SK-N-MC (cell line): ENCODE data around the gene SULT1C2.

ENCODE experiments used
- DNase-seq: peaks from one replicate; pipeline ENCODE4 v3.0.0-alpha.2; 2011; ENCODE audit warnings: low read depth, low spot score
- H3K27ac ChIP-seq: fragments of 200-600 bp; sonication (generic); 2 replicates; pipeline ENCODE4 v1.5.1; 2016; ENCODE audit warnings: mixed run types
- H3K36me3 ChIP-seq: fragments of 200-600 bp; sonication (generic); 2 replicates; pipeline ENCODE4 v1.6.1; 2017; ENCODE audit warnings: antibody characterized with exemption, low read length, mixed read lengths; ENCODE audit not compliant: insufficient read depth
- H3K4me3 ChIP-seq: fragments of 200-600 bp; sonication (generic); 2 replicates; pipeline ENCODE4 v1.5.1; 2016
- H3K9ac ChIP-seq: fragments of 200-600 bp; sonication (generic); 2 replicates; pipeline ENCODE4 v1.8.0; 2017; ENCODE audit warnings: mixed run types, mixed read lengths; ENCODE audit not compliant: insufficient read length
- H3K9me3 ChIP-seq: fragments of 200-600 bp; sonication (generic); 2 replicates; pipeline ENCODE4 v1.6.1; 2017; ENCODE audit warnings: low read depth, mild to moderate bottlenecking, antibody characterized with exemption, low read length, moderate library complexity, mixed read lengths
- EZH2 ChIP-seq: fragments of 200-600 bp; sonication (generic); IDR thresholded peaks from one replicate; pipeline ENCODE4 v1.6.1; 2017; ENCODE audit warnings: antibody characterized with exemption
- FOXP2 ChIP-seq: optimal IDR thresholded peaks from 2 replicates; pipeline ENCODE3; 2011; ENCODE audit warnings: mild to moderate bottlenecking, moderate library complexity; ENCODE audit not compliant: insufficient read depth; ENCODE audit errors: extremely low read length, control extremely low read depth
- POLR2AphosphoS5 ChIP-seq: IDR thresholded peaks from 2 replicates; pipeline ENCODE4 v1.6.1; 2012; ENCODE audit warnings: mild to moderate bottlenecking, low read depth, low read length, borderline replicate concordance

Gene SULT1C2

DNA sequence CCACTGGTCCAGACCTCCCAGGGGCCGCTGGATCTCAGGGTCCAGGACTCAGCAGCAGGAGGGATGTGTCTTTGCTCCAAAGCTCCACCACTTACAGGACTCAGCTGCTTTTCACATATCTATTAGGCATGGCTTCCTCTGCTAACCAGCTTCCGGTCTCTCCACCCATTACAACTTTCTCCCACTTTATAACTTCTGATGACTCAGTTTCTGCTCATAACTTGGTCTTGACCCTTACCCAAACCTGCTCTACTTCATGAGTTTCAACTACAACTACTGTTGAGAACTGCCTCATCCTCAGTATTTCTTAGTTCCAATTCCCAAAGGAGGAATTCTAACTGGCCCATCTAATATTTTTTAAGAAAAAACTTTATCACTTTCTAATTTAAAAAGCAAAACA is 17.2 kb downstream of the SULT1C2 start:
- Histone ChIP-seq H3K27ac (no peak overlapping the region), H3K4me3 (no peak overlapping the region), H3K36me3 (no peaks in the 10 kb centered on the region), H3K9ac (no peak overlapping the region), H3K9me3 (no peaks in the 10 kb centered on the region)
- no peak for TF ChIP-seq POLR2AphosphoS5
- no peak for TF ChIP-seq FOXP2
- TF ChIP-seq EZH2: no peak
- no peak for DNase-seq

DNA sequence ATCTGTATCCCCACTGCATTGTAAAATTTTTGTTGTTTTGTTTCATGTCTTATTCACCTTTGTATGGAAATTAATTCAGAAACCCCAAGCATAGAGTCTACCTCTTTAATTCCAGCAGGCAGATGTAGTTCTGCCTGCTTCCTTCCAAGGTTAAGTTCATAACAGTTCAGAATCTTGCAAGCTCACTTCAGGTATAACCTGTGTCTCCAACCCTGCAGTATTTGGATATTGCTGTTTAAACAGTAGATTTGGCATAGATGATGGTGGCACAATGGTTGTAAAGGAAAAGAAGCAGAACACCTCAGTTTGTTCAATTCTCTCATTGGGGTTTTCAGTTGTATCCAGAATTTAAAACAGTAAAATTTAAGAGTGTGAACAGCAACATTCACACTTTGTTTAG is 21.2 kb downstream of the SULT1C2 start:
- no peak overlapping the region for H3K4me3 ChIP-seq
- DNase-seq: no peak
- no peak for TF ChIP-seq POLR2AphosphoS5
- no peak for TF ChIP-seq EZH2
- no peak for TF ChIP-seq FOXP2
- no peaks in the 10 kb centered on the region for H3K36me3 ChIP-seq
- H3K9ac ChIP-seq: no peak overlapping the region
- no peaks in the 10 kb centered on the region for H3K9me3 ChIP-seq
- no peak overlapping the region for H3K27ac ChIP-seq

DNA sequence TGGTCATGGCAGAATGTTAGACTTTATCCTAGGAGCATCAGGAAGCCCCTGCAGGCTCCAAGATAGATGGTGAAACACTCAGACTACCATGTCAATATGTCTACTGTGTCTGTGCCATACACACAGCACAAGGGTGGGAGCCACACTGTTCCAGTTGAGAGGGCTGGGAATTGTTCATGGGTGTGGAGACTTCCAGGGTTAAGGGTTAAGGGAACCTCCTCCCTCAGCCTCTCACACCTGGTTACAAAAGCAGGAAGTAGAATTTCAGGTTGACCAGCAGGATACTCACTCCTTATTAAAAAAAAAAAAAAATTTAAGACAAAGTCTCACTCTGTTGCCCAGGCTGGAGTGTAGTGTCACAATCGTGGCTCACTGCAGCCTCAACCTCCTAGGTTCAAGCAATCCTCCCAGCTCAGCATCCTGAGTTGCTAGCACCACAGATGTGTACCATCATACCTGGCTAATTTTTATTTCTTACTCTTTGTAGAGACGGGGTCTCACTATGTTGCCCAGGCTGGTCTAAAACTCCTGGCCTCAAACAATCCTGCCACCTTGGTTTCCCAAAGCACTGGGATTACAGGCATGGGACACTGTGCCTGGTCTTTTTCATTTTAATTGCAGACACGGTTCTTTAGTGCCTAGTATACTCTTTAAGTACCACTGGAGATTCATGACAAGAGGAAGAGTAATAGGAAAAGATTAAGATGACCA is 26.0 kb downstream of the SULT1C2 start:
- DNase-seq: no peak
- H3K4me3 ChIP-seq: no peak overlapping the region
- no peak for TF ChIP-seq FOXP2
- no peak for TF ChIP-seq EZH2
- no peak for TF ChIP-seq POLR2AphosphoS5
- no peaks in the 10 kb centered on the region for H3K36me3 ChIP-seq
- H3K9me3 ChIP-seq: no peaks in the 10 kb centered on the region
- no peak overlapping the region for H3K9ac ChIP-seq
- H3K27ac ChIP-seq: no peak overlapping the region

DNA sequence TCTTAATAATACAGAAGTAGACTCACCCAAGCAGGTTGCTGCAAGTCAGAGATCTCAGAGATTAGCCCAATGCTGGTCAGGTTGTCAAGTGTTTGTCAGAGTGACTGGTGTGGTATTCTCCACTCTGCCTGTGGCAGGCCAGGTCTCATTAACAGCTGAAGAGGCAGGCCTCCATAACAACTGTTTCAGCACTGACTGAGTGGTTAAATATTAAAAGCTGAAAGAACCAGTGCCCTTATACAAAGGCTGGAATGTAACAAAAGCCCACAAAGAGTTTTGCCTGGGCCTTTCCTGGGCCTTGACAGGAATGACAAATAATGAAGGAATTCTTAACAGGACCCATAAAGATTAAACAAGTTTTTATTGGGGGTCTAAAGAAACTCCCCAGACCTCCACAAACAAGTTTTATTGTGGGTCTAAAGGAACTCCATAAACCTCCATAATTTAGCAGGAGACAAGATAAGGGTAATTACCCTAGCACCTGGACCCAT is 26.8 kb downstream of the SULT1C2 start:
- no peaks in the 10 kb centered on the region for H3K36me3 ChIP-seq
- TF ChIP-seq POLR2AphosphoS5: no peak
- TF ChIP-seq FOXP2: no peak
- no peak for TF ChIP-seq EZH2
- DNase-seq: no peak
- no peak overlapping the region for H3K27ac ChIP-seq
- H3K9ac ChIP-seq: no peak overlapping the region
- H3K9me3 ChIP-seq: no peaks in the 10 kb centered on the region
- H3K4me3 ChIP-seq: no peak overlapping the region

DNA sequence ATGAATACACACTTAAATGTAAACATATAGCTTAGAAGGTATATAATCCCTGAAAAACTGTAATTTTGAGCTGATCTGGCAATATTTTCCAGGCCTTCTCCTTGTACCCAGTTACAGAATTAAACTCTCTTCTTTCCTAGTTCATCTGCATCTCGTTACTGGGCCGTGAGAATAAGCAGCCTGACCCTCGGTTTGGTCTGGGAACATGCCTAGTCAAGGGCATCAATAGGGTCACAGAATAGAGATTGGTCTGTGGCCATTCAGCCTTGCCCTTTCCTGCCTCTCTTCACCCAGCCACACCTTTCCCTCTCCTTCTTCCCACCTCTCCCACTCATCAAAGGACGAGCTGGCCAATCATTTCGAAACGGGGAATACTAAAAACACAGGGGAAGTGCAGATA is 27.3 kb downstream of the SULT1C2 start:
- DNase-seq: no peak
- TF ChIP-seq POLR2AphosphoS5 (no peak), EZH2 (no peak), FOXP2 (no peak)
- H3K36me3 ChIP-seq: no peaks in the 10 kb centered on the region
- H3K9ac ChIP-seq: no peak overlapping the region
- H3K27ac ChIP-seq: no peak overlapping the region
- H3K4me3 ChIP-seq: no peak overlapping the region
- no peaks in the 10 kb centered on the region for H3K9me3 ChIP-seq

DNA sequence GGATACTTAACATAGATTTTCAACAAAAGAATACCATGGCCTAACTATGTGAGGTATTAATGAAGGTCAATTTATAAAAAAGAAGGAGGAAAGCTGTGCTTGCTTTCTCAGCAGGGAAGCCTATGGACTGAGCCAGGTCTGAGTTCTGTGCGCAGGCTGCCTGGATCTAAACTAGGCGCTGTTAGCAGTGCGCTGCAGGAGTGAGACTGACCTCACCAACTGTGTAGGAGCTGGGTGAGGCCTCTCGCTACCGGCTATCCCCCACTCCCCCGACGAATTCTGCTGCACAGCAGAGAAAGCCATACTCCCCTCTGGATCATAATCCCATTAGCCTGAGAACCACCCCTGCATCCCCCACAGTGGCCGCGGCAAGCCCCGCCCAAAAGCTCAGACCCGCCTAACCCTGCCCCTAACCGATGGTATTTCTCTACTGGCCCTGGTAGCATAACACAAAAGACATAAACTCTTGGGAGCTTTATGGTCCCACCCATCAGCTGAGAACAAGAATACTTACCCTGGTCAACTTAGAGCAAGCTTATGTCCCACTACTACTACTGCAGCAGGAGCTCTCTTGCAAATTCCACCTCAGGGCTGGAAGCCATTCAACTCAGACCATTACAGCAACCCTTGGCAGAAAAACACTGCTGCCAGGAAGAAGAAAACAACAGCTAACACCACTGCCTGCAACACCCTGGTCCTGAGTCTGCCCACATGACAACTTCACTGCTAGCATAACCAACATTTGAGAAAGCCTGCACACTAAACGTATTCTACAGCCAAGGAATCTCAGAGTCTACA is 28.0 kb downstream of the SULT1C2 start:
- Histone ChIP-seq H3K4me3 (no peak overlapping the region), H3K36me3 (no peaks in the 10 kb centered on the region), H3K27ac (no peak overlapping the region), H3K9me3 (no peaks in the 10 kb centered on the region), H3K9ac (no peak overlapping the region)
- no peak for DNase-seq
- TF ChIP-seq POLR2AphosphoS5: no peak
- TF ChIP-seq EZH2: no peak

DNA sequence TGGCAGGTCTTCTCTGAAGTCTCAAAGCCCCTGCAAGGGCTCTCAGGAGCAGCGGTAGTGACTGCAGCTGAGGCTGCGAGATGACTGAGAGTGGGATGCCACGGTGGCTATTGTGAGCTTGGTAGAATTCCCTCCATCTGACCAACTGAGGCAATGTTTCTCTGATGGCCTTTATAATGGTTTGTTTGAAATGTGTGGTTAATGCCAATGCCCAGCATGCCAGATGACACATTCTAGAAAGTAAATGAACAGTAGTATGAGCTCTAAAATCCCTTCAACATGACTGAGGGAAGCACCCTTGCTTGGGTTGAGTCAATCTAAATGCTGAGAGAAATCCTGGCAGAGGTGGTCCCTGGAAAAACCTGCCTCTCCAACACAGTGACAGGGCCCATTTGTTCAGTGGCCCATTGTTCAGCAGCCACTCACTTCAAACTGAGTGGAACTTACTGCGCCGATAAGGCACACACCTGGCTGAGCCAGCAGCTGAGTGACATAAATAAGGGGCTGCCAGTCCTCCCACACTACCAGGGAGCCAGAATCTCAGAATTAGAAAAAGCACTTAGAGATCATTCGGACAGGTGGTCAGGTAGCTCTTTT is 31.7 kb downstream of the SULT1C2 start:
- no peak overlapping the region for H3K4me3 ChIP-seq
- no peaks in the 10 kb centered on the region for H3K9me3 ChIP-seq
- no peak overlapping the region for H3K27ac ChIP-seq
- no peak overlapping the region for H3K9ac ChIP-seq
- H3K36me3 ChIP-seq: no peaks in the 10 kb centered on the region
- no peak for DNase-seq
- TF ChIP-seq FOXP2 (no peak), EZH2 (no peak), POLR2AphosphoS5 (no peak)

DNA sequence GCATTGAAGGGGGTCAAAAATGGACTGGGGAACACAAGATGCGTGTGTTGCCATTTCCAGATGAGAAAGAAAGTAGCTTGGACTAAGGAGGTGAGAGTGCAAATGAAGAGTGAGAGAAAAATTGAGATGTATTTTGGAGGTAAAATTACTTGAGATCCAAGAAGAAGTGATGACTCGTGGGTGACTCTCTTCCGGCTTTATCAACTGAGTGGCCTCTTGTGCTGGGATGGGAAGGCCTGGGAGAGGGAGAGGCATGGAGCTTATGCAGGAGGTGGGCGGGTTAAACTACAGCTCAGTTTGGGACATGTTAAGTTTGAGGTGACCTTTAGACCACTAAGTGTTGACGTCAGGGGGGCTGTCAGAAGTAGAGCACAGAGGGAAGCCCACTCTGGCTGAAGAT is 34.9 kb downstream of the SULT1C2 start:
- H3K36me3 ChIP-seq: no peaks in the 10 kb centered on the region
- DNase-seq: no peak
- H3K27ac ChIP-seq: no peak overlapping the region
- H3K9me3 ChIP-seq: no peaks in the 10 kb centered on the region
- no peak for TF ChIP-seq POLR2AphosphoS5
- no peak for TF ChIP-seq EZH2
- no peak for TF ChIP-seq FOXP2
- no peak overlapping the region for H3K4me3 ChIP-seq
- H3K9ac ChIP-seq: no peak overlapping the region
